ENCODE data around the gene TMEM52. TPM values are rescaled to one million over a fixed set of nuclear protein-coding genes. Genes with fewer than 3 reads are reported as not detected.

TMEM52 gene
- polyA plus RNA-seq, 3 donors = 1.5 to 2.2 (median 1.8) TPM

DNA sequence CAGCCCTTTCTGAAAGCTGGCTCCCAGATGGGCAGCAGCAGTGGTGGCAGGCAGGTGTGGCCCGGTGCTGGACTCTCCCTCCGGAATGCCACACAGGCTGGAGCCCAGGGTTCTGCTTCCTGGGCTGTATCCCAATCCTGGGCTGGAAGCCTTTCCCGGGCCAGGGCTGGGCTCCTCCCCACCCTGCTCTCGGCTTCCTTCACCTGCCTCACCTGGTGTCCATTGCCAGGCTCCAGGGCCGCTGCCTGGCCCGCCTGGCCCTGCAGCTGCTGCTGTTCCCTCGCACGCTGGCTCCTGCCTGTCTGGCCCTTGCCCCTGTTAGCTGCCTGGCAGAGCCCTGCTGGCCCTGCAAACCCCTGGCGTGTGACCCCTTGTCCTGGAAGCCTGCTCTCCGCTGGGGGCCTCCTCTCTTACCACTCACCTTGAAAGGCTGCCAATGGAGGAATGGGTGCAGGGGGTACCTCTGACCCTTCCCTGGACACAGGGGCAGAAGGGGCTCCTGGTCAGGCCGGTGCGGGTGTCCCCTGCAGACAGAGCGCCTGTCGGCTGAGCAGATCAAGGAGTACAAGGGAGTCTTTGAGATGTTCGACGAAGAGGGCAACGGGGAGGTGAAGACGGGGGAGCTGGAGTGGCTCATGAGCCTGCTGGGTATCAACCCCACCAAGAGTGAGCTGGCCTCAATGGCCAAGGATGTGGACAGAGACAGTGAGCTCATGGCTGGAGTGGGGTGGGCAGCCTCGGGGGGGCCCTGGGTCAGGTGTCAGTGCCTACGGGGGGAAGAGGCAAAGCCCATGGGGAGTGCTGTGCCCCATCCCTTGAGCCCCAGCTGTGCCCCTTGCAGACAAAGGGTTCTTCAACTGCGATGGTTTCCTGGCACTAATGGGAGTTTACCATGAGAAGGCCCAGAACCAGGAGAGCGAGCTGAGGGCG lies 2.9 kb downstream of the TMEM52 start:
- DNase-seq = no peak

GRCh38 chr1:1914971-1915692 lies 3.9 kb downstream of the TMEM52 start, which contains the start of gene CALML6:
TSS of gene CALML6 (plus strand) at chr1:1915260. CDS start at chr1:1915281, 21 bp downstream.
- DNase-seq = no peak

DNA sequence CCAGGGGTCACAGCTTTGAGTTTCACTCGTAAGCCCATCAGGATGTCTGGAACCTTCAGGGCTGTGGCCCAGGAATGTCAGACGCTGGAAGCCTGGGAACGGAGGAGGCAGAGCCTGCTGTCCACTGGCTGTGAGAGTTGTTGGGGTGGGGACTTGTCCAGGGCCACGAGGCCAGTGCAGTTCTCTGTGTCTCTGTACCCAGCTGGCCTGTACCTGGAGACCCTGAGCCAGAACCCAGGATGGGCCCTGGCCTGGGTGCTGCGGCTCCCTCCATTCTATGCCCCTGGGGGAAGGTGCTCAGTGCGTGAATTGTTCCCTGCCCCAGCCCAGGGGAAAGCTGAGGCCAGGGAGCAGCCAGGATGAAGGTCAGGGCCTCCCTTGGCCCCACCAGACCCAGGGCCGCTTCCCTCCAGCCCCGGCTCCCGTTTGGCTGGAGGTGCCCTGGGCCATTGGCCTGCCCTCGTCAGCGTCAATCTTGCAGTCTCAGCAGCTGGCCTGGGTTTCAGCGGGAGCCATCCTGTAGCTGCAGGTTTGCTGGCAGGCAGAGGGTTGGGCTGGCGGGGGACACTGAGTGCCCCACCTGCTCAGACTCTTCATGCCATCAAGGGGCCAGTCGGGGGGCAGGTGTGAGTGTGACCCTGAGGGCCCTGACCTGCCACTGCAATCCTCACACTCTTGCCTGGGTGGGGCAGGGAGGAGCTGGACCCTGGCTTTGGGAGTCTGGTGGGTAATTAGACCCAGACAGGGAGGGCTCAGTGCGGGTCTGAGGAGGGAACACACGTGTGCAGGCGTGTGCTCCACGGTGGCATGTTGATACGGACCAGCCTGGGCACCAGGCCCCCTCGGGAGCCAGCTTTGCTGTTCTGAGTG lies 4.7 kb downstream of the TMEM52 start:
- DNase-seq = no peak

GRCh38 chr1:1911350-1912041 lies 7.6 kb downstream of the TMEM52 start:
- DNase-seq = no peak

- DNase-seq = no peak
Observed at GRCh38 chr1:1910651-1911331, 8.3 kb downstream of the TMEM52 start.

GRCh38 chr1:1910033-1910465 lies 9.0 kb downstream of the TMEM52 start:
- no peak for DNase-seq

DNA sequence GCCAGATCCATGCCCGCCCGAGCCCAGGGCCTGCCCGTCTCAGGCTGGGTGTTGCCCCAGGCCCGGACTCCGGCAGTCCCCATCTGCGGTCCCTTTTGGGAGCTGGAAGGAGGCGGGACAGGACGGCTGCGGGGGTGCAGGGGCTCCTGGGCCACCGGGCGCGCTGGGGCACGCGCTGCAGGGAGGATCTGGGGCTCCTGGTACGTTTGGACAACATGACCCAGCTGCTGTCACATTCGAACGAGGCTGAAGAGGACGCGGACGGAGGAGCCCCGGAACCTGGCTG lies 10.6 kb downstream of the TMEM52 start:
- DNase-seq = no peak

GRCh38 chr1:1907098-1907736 lies 11.9 kb downstream of the TMEM52 start:
- no peak for DNase-seq

- peak; percentile 79 for DNase-seq
Observed at GRCh38 chr1:1906185-1907097, 12.6 kb downstream of the TMEM52 start.

- DNase-seq = no peak
Observed at GRCh38 chr1:1903224-1903623, 15.9 kb downstream of the TMEM52 start.

- DNase-seq = no peak
Observed at GRCh38 chr1:1901641-1902294, 17.3 kb downstream of the TMEM52 start.

GRCh38 chr1:1900883-1901640 lies 18.0 kb downstream of the TMEM52 start:
- DNase-seq = no peak

- no peak for DNase-seq
Observed at GRCh38 chr1:1899967-1900327, 19.1 kb downstream of the TMEM52 start.

DNA sequence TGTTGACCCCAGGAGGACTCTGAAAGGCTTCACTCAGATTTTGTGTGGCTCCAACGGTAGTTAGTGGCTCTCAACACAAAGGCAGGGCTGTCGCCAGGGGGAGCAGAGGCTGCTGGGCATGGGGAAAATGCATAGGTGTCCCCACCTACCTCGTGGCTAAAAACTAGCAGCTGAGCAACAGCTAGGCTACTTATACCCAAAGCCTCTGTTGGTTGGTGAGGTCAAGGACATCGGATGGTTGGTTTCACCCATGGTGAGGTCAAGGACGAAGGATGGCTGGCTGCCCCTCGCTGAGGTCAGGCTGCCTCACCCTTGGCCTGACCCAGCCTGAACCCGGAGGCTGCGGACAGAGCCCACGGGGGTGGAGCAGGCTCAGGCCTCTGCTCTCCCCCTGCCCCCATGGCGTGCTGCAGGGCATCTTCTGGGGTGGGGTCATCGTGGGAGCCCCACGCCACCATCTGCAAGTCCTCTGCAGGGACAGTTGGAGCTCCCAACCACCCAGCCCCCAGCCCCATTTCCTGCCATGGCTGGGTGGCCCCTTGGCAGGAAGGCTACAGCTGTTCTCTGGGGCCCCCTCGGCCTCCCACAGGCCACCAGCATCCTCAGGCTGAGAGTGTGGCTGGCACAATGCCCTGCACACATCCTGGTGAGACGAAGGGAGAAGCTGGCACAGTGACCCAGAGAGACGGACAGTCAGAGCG lies 19.7 kb downstream of the TMEM52 start:
- no peak for DNase-seq

GRCh38 chr1:1898246-1898933 lies 20.7 kb downstream of the TMEM52 start:
- DNase-seq = no peak

DNA sequence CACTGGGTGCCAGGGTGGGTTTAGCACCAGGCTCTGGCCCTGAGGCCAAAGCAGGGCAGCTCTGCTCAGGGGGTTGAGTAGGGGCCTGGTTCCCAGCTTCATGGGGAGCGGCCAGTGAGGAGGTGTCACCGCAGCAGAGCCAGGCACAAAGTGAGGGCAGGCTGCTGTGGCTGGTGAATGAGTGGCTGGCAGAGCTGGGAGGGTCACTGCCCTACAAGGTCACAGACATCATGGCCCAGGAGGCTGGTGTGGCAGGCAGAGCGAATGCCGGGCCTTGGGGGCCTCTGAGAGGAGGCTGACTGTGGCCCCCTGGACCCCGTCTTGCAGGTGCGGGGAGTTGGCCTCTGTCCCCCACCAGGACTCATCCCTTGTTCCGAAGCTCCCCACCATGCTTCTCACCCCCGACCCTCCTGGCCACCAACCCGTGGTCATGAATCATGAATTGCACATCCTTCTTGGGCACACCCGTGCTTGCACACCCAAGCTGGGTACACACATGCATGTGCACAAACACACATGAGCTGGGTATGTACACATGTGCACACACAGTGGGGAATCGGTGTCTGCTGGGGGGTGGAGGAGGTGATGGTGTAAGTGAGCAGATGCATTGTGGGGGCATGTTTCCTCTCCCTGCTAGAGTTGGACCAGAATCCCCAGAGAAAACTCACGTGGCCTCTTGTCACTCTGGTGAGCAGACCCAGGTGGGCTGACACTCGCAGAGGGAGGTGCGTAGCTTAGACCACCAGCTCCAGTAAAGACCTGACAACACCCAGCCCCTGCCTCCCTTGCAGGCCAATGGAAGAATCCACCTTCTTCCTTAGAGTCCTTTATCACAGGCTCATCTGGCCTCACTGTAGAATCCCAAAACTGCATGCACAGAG lies 23.4 kb downstream of the TMEM52 start:
- no peak for DNase-seq

Measured in renal pelvis (tissue), 4 donors.